T-cell (primary cell): ENCODE results near the gene TACR1. TPM values are rescaled to one million over a fixed set of nuclear protein-coding genes. Genes with fewer than 3 reads are reported as not detected.

Source experiments
- ATAC-seq, 4 experiments: fragments of 200-7000 bp in 3 of 4; fragments of 150-1000 bp in 1 of 4; cut with Tn5 transposase; replicated peaks in 1 of 4; 1 replicate in 3 of 4; 2 replicates in 1 of 4; pipeline ENCODE4 v1.10.0; 2021; ENCODE audit warnings: moderate library complexity in 3 of 4, mild to moderate bottlenecking in 2 of 4, moderate number of reproducible peaks in 1 of 4
- CTCF ChIA-PET, 2 donors: fragments of 300-600 bp; sonication (Branson Sonifier 250); formaldehyde crosslinking; loops; one replicate each; lab custom pipeline; 2022; ENCODE audit warnings: antibody characterized with exemption in 2 of 2; lab: Charles Lee
- POLR2A ChIA-PET, 2 donors: fragments of 300-600 bp; sonication (Branson Sonifier 250); formaldehyde crosslinking; loops; one replicate each; lab custom pipeline; 2022; ENCODE audit warnings: antibody characterized with exemption in 2 of 2; lab: Charles Lee
- DNase-seq, 35 experiments: peaks; one replicate each; pipeline versions ENCODE4 v3.0.0 to v3.0.0-alpha.2; 2013 to 2023
- H3K27ac ChIP-seq: one replicate; pipeline ENCODE4 v1.5.1; 2013; ENCODE audit warnings: low read length
- H3K27me3 ChIP-seq, 2 experiments: replicated peaks in 1 of 2; 1 replicate in 1 of 2; 2 replicates in 1 of 2; pipeline versions ENCODE4 v1.6.1 to v1.7.0; 2013; ENCODE audit warnings: low read length in 1 of 2, mixed read lengths in 1 of 2; ENCODE audit not compliant: control insufficient read depth in 2 of 2, insufficient read depth in 2 of 2; ENCODE audit errors: extremely low read depth in 1 of 2
- H3K36me3 ChIP-seq, 2 donors: 1 replicate in 1 of 2; 2 replicates in 1 of 2; pipeline versions ENCODE4 v1.6.1 to v1.7.0; 2013; ENCODE audit warnings: low read length in 1 of 2; ENCODE audit not compliant: control insufficient read depth in 2 of 2, insufficient read depth in 1 of 2; ENCODE audit errors: extremely low read depth in 1 of 2
- H3K4me1 ChIP-seq, 2 experiments: 1 replicate in 1 of 2; 2 replicates in 1 of 2; pipeline versions ENCODE4 v1.6.1 to v1.7.0; 2013; ENCODE audit warnings: low read length in 2 of 2, mixed read lengths in 1 of 2; ENCODE audit not compliant: insufficient read depth in 2 of 2, control insufficient read depth in 1 of 2; ENCODE audit errors: extremely low read depth in 1 of 2
- H3K4me3 ChIP-seq, 2 donors: 1 replicate in 1 of 2; 2 replicates in 1 of 2; pipeline versions ENCODE4 v1.5.1 to v1.7.0; 2013; ENCODE audit warnings: mild to moderate bottlenecking in 2 of 2, low read length in 1 of 2, moderate library complexity in 1 of 2; ENCODE audit not compliant: control insufficient read depth in 1 of 2; ENCODE audit errors: extremely low read depth in 1 of 2
- H3K9me3 ChIP-seq: 2 replicates; pipeline ENCODE4 v1.7.0; 2013
- H3K27ac Mint-ChIP-seq, 2 donors: one replicate each; pipeline ENCODE4 v1.8.0; 2020 to 2021; ENCODE audit warnings: mild to moderate bottlenecking in 2 of 2, mixed read lengths in 2 of 2
- H3K27me3 Mint-ChIP-seq, 2 donors: one replicate each; pipeline ENCODE4 v1.8.0; 2021 to 2022; ENCODE audit warnings: mixed read lengths in 2 of 2
- H3K36me3 Mint-ChIP-seq: one replicate; pipeline ENCODE4 v1.8.0; 2021; ENCODE audit warnings: mixed read lengths
- H3K4me1 Mint-ChIP-seq, 3 donors: one replicate each; pipeline ENCODE4 v1.8.0; 2020 to 2022; ENCODE audit warnings: mixed read lengths in 3 of 3, mild to moderate bottlenecking in 1 of 3
- H3K4me3 Mint-ChIP-seq, 3 donors: one replicate each; pipeline ENCODE4 v1.8.0; 2020 to 2022; ENCODE audit warnings: mild to moderate bottlenecking in 3 of 3, mixed read lengths in 3 of 3, moderate library complexity in 3 of 3
- H3K9me3 Mint-ChIP-seq, 3 donors: one replicate each; pipeline ENCODE4 v1.8.0; 2020 to 2022; ENCODE audit warnings: mixed read lengths in 3 of 3
- WGBS: methylation state at CpG from one replicate; pipeline ENCODE4 v1.1.5; 2013; ENCODE audit warnings: missing lambda C conversion rate; ENCODE audit not compliant: insufficient coverage; 5-methylcytosine and 5-hydroxymethylcytosine counted together
- total RNA-seq, 35 experiments: library from RNA in 6 of 35; stranded (reverse) in 6 of 35; fragments of 120-200 nt in 1 of 35; gene quantifications; one replicate each; pipeline versions ENCODE4 v1.2.1 to v1.2.4 and lab custom pipeline; 2013 to 2026

Gene TACR1
- total RNA-seq, 5 donors from 2014 or later (not counting 1 experiment from before 2014, with no cell fraction given), result not detected

- Mint-ChIP-seq H3K36me3 (no peaks in the 10 kb centered on the region), H3K4me1 (no peaks in the 10 kb centered on the region), H3K9me3 (peaks cover 8 to 18% (median 8%) of the 10 kb centered on the region in 3 donors), H3K27ac (no peak overlapping the region), H3K27me3 (peaks cover 6 to 8% of the 10 kb centered on the region in 2 donors), H3K4me3 (no peak overlapping the region)
- Histone ChIP-seq H3K9me3 (no peaks in the 10 kb centered on the region), H3K4me1 (no peaks in the 10 kb centered on the region), H3K27me3 (peaks cover 0 to 4% of the 10 kb centered on the region in 2 experiments), H3K36me3 (no peaks in the 10 kb centered on the region), H3K27ac (no peak overlapping the region), H3K4me3 (no peak overlapping the region)
- DNase-seq (no peak), ATAC-seq (no peak)
- ChIA-PET POLR2A (no interaction called here), CTCF (no interaction called here)
- 100% methylated on average over 1 of the region's 1 CpG for WGBS
These were observed 38.0 kb upstream of the TACR1 start for GRCh38 chr2:75237296-75237695.

- Histone ChIP-seq H3K27me3 (no peaks in the 10 kb centered on the region), H3K4me1 (no peaks in the 10 kb centered on the region), H3K9me3 (no peaks in the 10 kb centered on the region), H3K27ac (no peak overlapping the region), H3K4me3 (no peak overlapping the region), H3K36me3 (no peaks in the 10 kb centered on the region)
- no peak for ATAC-seq
- DNase-seq, result no peak
- 76% methylated on average over 4 of the region's 4 CpGs for WGBS
- no peaks in the 10 kb centered on the region for H3K36me3 Mint-ChIP-seq
- no peak overlapping the region for H3K4me3 Mint-ChIP-seq
- ChIA-PET POLR2A (no interaction called here), CTCF (no interaction called here)
- peaks cover 0 to 17% (median 3%) of the 10 kb centered on the region in 3 donors for H3K9me3 Mint-ChIP-seq
- no peak overlapping the region for H3K27ac Mint-ChIP-seq
- H3K27me3 Mint-ChIP-seq, result peaks cover 6 to 8% of the 10 kb centered on the region in 2 donors
- no peaks in the 10 kb centered on the region for H3K4me1 Mint-ChIP-seq
These were observed 34.6 kb upstream of the TACR1 start for GRCh38 chr2:75233965-75234364.

GRCh38 chr2:75226617-75227016 lies 27.3 kb upstream of the TACR1 start:
- Mint-ChIP-seq H3K27me3 (peaks cover 0 to 5% of the 10 kb centered on the region in 2 donors), H3K4me1 (no peaks in the 10 kb centered on the region), H3K27ac (no peak overlapping the region), H3K9me3 (peaks cover 0 to 4% (median 0%) of the 10 kb centered on the region in 3 donors), H3K4me3 (no peak overlapping the region), H3K36me3 (no peaks in the 10 kb centered on the region)
- H3K4me1 ChIP-seq, result no peaks in the 10 kb centered on the region
- no peaks in the 10 kb centered on the region for H3K36me3 ChIP-seq
- ATAC-seq (no peak), DNase-seq (no peak)
- H3K27me3 ChIP-seq, result peaks cover 0 to 2% of the 10 kb centered on the region in 2 experiments
- CTCF ChIA-PET, result no interaction called here
- POLR2A ChIA-PET, result no interaction called here
- no peak overlapping the region for H3K4me3 ChIP-seq
- no peak overlapping the region for H3K27ac ChIP-seq
- no peaks in the 10 kb centered on the region for H3K9me3 ChIP-seq
- WGBS, result 100% methylated on average over 2 of the region's 3 CpGs

GRCh38 chr2:75226099-75226498 lies 26.8 kb upstream of the TACR1 start:
- no peak overlapping the region for H3K4me3 Mint-ChIP-seq
- Histone ChIP-seq H3K4me1 (no peaks in the 10 kb centered on the region), H3K36me3 (no peaks in the 10 kb centered on the region), H3K4me3 (no peak overlapping the region), H3K27ac (no peak overlapping the region), H3K27me3 (peaks cover 0 to 2% of the 10 kb centered on the region in 2 experiments), H3K9me3 (no peaks in the 10 kb centered on the region)
- H3K36me3 Mint-ChIP-seq, result no peaks in the 10 kb centered on the region
- ChIA-PET CTCF (no interaction called here), POLR2A (no interaction called here)
- no peaks in the 10 kb centered on the region for H3K4me1 Mint-ChIP-seq
- H3K27ac Mint-ChIP-seq, result no peak overlapping the region
- peaks cover 0 to 5% of the 10 kb centered on the region in 2 donors for H3K27me3 Mint-ChIP-seq
- DNase-seq (no peak), ATAC-seq (no peak)
- H3K9me3 Mint-ChIP-seq, result peaks cover 0 to 4% (median 0%) of the 10 kb centered on the region in 3 donors
- no CpG with 5 or more reads among the region's 3 CpGs for WGBS

- no peaks in the 10 kb centered on the region for H3K36me3 ChIP-seq
- no peaks in the 10 kb centered on the region for H3K4me1 ChIP-seq
- H3K27me3 Mint-ChIP-seq, result peaks cover 0 to 8% of the 10 kb centered on the region in 2 donors
- H3K4me3 Mint-ChIP-seq, result no peak overlapping the region
- ATAC-seq (no peak), DNase-seq (no peak)
- H3K9me3 Mint-ChIP-seq, result peaks cover 0 to 4% (median 2%) of the 10 kb centered on the region in 3 donors
- H3K27ac ChIP-seq, result no peak overlapping the region
- H3K4me3 ChIP-seq, result no peak overlapping the region
- H3K9me3 ChIP-seq, result no peaks in the 10 kb centered on the region
- H3K4me1 Mint-ChIP-seq, result no peaks in the 10 kb centered on the region
- POLR2A ChIA-PET, result no interaction called here
- peaks cover 0 to 2% of the 10 kb centered on the region in 2 experiments for H3K27me3 ChIP-seq
- CTCF ChIA-PET, result no interaction called here
- no CpG with 5 or more reads among the region's 4 CpGs for WGBS
- no peaks in the 10 kb centered on the region for H3K36me3 Mint-ChIP-seq
- H3K27ac Mint-ChIP-seq, result no peak overlapping the region
These were observed 25.3 kb upstream of the TACR1 start for GRCh38 chr2:75224636-75225094.

- CTCF ChIA-PET, result no interaction called here
- DNase-seq (no peak), ATAC-seq (no peak)
- no peaks in the 10 kb centered on the region for H3K4me1 Mint-ChIP-seq
- no peaks in the 10 kb centered on the region for H3K4me1 ChIP-seq
- H3K27ac ChIP-seq, result no peak overlapping the region
- H3K36me3 ChIP-seq, result no peaks in the 10 kb centered on the region
- H3K27me3 ChIP-seq, result peaks cover 0 to 2% of the 10 kb centered on the region in 2 experiments
- H3K27me3 Mint-ChIP-seq, result peaks cover 11 to 16% of the 10 kb centered on the region in 2 donors
- no peak overlapping the region for H3K4me3 Mint-ChIP-seq
- WGBS, result 83% methylated on average over 1 of the region's 4 CpGs
- peaks cover 0 to 2% (median 0%) of the 10 kb centered on the region in 3 donors for H3K9me3 Mint-ChIP-seq
- no peaks in the 10 kb centered on the region for H3K9me3 ChIP-seq
- no peak overlapping the region for H3K27ac Mint-ChIP-seq
- no peaks in the 10 kb centered on the region for H3K36me3 Mint-ChIP-seq
- no peak overlapping the region for H3K4me3 ChIP-seq
- POLR2A ChIA-PET, result no interaction called here
These were observed 23.2 kb upstream of the TACR1 start for GRCh38 chr2:75222527-75222926.

- CTCF ChIA-PET, result no interaction called here
- Mint-ChIP-seq H3K4me3 (no peak overlapping the region), H3K36me3 (no peaks in the 10 kb centered on the region), H3K4me1 (no peaks in the 10 kb centered on the region), H3K27me3 (peaks cover 17 to 18% of the 10 kb centered on the region in 2 donors), H3K27ac (no peak overlapping the region), H3K9me3 (peaks cover 0 to 2% (median 0%) of the 10 kb centered on the region in 3 donors)
- Histone ChIP-seq H3K4me3 (no peak overlapping the region), H3K4me1 (no peaks in the 10 kb centered on the region), H3K9me3 (no peaks in the 10 kb centered on the region), H3K27ac (no peak overlapping the region), H3K36me3 (no peaks in the 10 kb centered on the region), H3K27me3 (peaks cover 0 to 2% of the 10 kb centered on the region in 2 experiments)
- ATAC-seq, result no peak
- POLR2A ChIA-PET, result no interaction called here
- WGBS, result no CpG with 5 or more reads among the region's 3 CpGs
- no peak for DNase-seq
These were observed 22.5 kb upstream of the TACR1 start for GRCh38 chr2:75221862-75222261.
